GM12878 (cell line): Measurements from ENCODE around the gene UXT. TPM values are rescaled to one million over a fixed set of nuclear protein-coding genes. Genes with fewer than 3 reads are reported as not detected.

ENCODE experiments used
- ATAC-seq: fragments of 200-7000 bp; cut with Tn5 transposase; 3 replicates; pipeline ENCODE4 v1.9.1; 2020; ENCODE audit warnings: mild to moderate bottlenecking, moderate library complexity
- BruUV-seq: library from RNA; stranded (reverse); fragments of 400-500 nt; replicated peaks from 2 replicates; lab custom pipeline; 2021; lab: Mats Ljungman, UMichigan
- CTCF ChIA-PET: fragments of 300-600 bp; sonication (Branson Sonifier 250); formaldehyde crosslinking; extraction: SDS; loops from one replicate; lab custom pipeline; 2021; ENCODE audit warnings: inconsistent platforms; lab: Yijun Ruan, JAX
- POLR2A ChIA-PET: fragments of 350-600 bp; formaldehyde crosslinking; extraction: SDS; loops from one replicate; lab custom pipeline; 2021; ENCODE audit warnings: inconsistent platforms; lab: Charles Lee
- RAD21 ChIA-PET: fragments of 300-600 bp; sonication (Branson Sonifier 250); formaldehyde crosslinking; loops from one replicate; lab custom pipeline; 2023; ENCODE audit warnings: antibody characterized with exemption; ENCODE audit not compliant: unreplicated experiment; lab: Charles Lee
- SMC1A ChIA-PET: fragments of 300-600 bp; sonication (Branson Sonifier 250); formaldehyde crosslinking; loops from one replicate; lab custom pipeline; 2023; ENCODE audit not compliant: unreplicated experiment, uncharacterized antibody; lab: Charles Lee
- DNase-seq: peaks from one replicate; pipeline ENCODE4 v3.0.0-alpha.2; 2011; ENCODE audit warnings: low read depth, low spot score
- FAIRE-seq: peaks from 3 replicates; lab custom pipeline; 2011; peaks lifted over from hg19 to GRCh38; lab: Jason Lieb, UNC
- H2AFZ ChIP-seq: 2 replicates; pipeline ENCODE4 v1.6.0; 2011; ENCODE audit warnings: low read depth, low read length, control low read depth; ENCODE audit not compliant: control insufficient read depth
- H3K27ac ChIP-seq: 2 replicates; pipeline ENCODE4 v1.5.1; 2011; ENCODE audit warnings: control low read depth; ENCODE audit not compliant: control insufficient read depth, insufficient read depth
- H3K27me3 ChIP-seq, 2 experiments: replicated peaks in 1 of 2; 2 replicates each; pipeline versions ENCODE4 v1.6.0 to v1.6.1; 2011; ENCODE audit warnings: low read length in 1 of 2; ENCODE audit not compliant: control insufficient read depth in 2 of 2, insufficient read depth in 2 of 2
- H3K36me3 ChIP-seq, 2 experiments: 2 replicates each; pipeline ENCODE4 v1.5.1; 2011; ENCODE audit warnings: low read length in 1 of 2; ENCODE audit not compliant: control insufficient read depth in 2 of 2, insufficient read depth in 2 of 2
- H3K4me1 ChIP-seq: 2 replicates; pipeline ENCODE4 v1.6.1; 2011; ENCODE audit warnings: mild to moderate bottlenecking, low read length, moderate library complexity, mixed read lengths; ENCODE audit not compliant: control insufficient read depth, insufficient read depth
- H3K4me2 ChIP-seq: 2 replicates; pipeline ENCODE4 v1.6.0; 2011; ENCODE audit warnings: control low read depth; ENCODE audit not compliant: control insufficient read depth, insufficient read depth
- H3K4me3 ChIP-seq: fragments of 200-600 bp; sonication (generic); 2 replicates; pipeline ENCODE4 v1.5.1; 2016
- H3K79me2 ChIP-seq: 2 replicates; pipeline ENCODE4 v1.6.0; 2011; ENCODE audit warnings: low read length; ENCODE audit not compliant: control insufficient read depth, insufficient read depth
- H3K9ac ChIP-seq: 2 replicates; pipeline ENCODE4 v1.8.0; 2011; ENCODE audit warnings: low read length, control low read depth, mixed read lengths; ENCODE audit not compliant: control insufficient read depth, insufficient read depth
- H3K9me3 ChIP-seq: replicated peaks from 3 replicates; pipeline ENCODE4 v1.5.1; 2011; ENCODE audit warnings: mild to moderate bottlenecking, low read length; ENCODE audit not compliant: control insufficient read depth, insufficient read depth
- H4K20me1 ChIP-seq: 2 replicates; pipeline ENCODE4 v1.6.0; 2011; ENCODE audit not compliant: control insufficient read depth, insufficient read depth
- CBFB ChIP-seq: IDR thresholded peaks from 2 replicates; pipeline ENCODE4 v1.6.1; 2016; ENCODE audit warnings: antibody characterized with exemption, low read depth
- ETV6 ChIP-seq, 2 experiments: fragments of 450-650 bp in 1 of 2; IDR thresholded peaks in 1 of 2; conservative IDR thresholded peaks in 1 of 2; 2 replicates each; pipeline ENCODE4 v1.6.1; 2014; ENCODE audit warnings: antibody characterized with exemption in 1 of 2, borderline replicate concordance in 1 of 2, low read depth in 1 of 2, mild to moderate bottlenecking in 1 of 2, moderate library complexity in 1 of 2
- IRF4 ChIP-seq: IDR thresholded peaks from 2 replicates; pipeline ENCODE4 v1.6.1; 2011; ENCODE audit warnings: low read depth, low read length
- KAT2A ChIP-seq: conservative IDR thresholded peaks from 2 replicates; pipeline ENCODE4 v1.6.1; 2011; ENCODE audit warnings: low read depth, low read length; ENCODE audit not compliant: control insufficient read depth
- NKRF ChIP-seq: fragments of 450-650 bp; conservative IDR thresholded peaks from 2 replicates; pipeline ENCODE4 v1.6.1; 2017; ENCODE audit warnings: mild to moderate bottlenecking, moderate library complexity
- RELB ChIP-seq: fragments of 450-650 bp; IDR thresholded peaks from 2 replicates; pipeline ENCODE4 v1.6.1; 2017; ENCODE audit warnings: low read depth, mild to moderate bottlenecking, moderate library complexity
- REST ChIP-seq: IDR thresholded peaks from 2 replicates; pipeline ENCODE4 v1.6.1; 2012; ENCODE audit warnings: mild to moderate bottlenecking, low read depth, low read length
- SMAD5 ChIP-seq: IDR thresholded peaks from 2 replicates; pipeline ENCODE4 v1.6.1; 2016; ENCODE audit warnings: antibody characterized with exemption, low read depth
- SPI1 ChIP-seq: IDR thresholded peaks from 2 replicates; pipeline ENCODE4 v1.6.1; 2011; ENCODE audit warnings: low read depth, mild to moderate bottlenecking, low read length, moderate library complexity, borderline replicate concordance; ENCODE audit not compliant: insufficient read depth
- SUZ12 ChIP-seq: fragments of 200-600 bp; sonication (generic); IDR thresholded peaks from one replicate; pipeline ENCODE4 v1.6.1; 2018; ENCODE audit warnings: antibody characterized with exemption, mild to moderate bottlenecking; ENCODE audit not compliant: unreplicated experiment
- WGBS: methylation state at CpG from one replicate; pipeline ENCODE4 v1.1.6; 2016; ENCODE audit warnings: low lambda C conversion rate; ENCODE audit not compliant: insufficient replicate concordance, insufficient coverage; ENCODE audit errors: missing lambda C conversion rate; 5-methylcytosine and 5-hydroxymethylcytosine counted together
- in situ Hi-C: fragments of 300-500 bp; cut with MboI; formaldehyde crosslinking; loops from 9 replicates; pipeline ENCODE4 v1.14.3; 2018; ENCODE audit warnings: mixed read lengths
- intact Hi-C: fragments of 100-400 bp; cut with micrococcal nuclease; formaldehyde crosslinking; loops from one replicate; pipeline ENCODE4 v1.14.2; 2022; ENCODE audit not compliant: unreplicated experiment
- polyA plus RNA-seq, 11 experiments: library from polyadenylated mRNA; depleted of rRNA in 4 of 11; unstranded in 6 of 11; stranded (reverse) in 5 of 11; fragments of >200 nt; fragmentation: Nextera tagmentation in 4 of 11; fragmentation: Illumina TruSeq in 1 of 11; extraction: Ambion mirVana in 4 of 11; extraction: Trizol in 1 of 11; gene quantifications; 1 replicate in 1 of 11; 2 replicates in 10 of 11; pipeline versions ENCODE4 v1.2.1 to v1.2.3, GENCODE V29; 2011 to 2016; ENCODE audit warnings: inconsistent platforms in 2 of 11, missing spikeins in 2 of 11, low read depth in 1 of 11
- total RNA-seq, 4 experiments: library from RNA; depleted of rRNA in 3 of 4; stranded (reverse); fragments of >200 nt in 3 of 4; fragmentation: Illumina TruSeq in 1 of 4; extraction: Trizol in 1 of 4; gene quantifications; 2 replicates each; pipeline versions ENCODE4 v1.2.1 to v1.2.3, GENCODE V29; 2013 to 2021
- TF ChIP-seq, protein P1 (sequence below): fragments of 450-650 bp; IDR thresholded peaks from 2 replicates; pipeline ENCODE4 v1.6.1; 2014; ENCODE audit warnings: mild to moderate bottlenecking
- TF ChIP-seq, protein P2 (sequence below): fragments of 450-650 bp; formaldehyde crosslinking; IDR thresholded peaks from 2 replicates; pipeline ENCODE4 v1.5.0; 2022; ENCODE audit warnings: mild to moderate bottlenecking, missing genetic modification characterization

The UXT gene
- total and polyA plus RNA-seq, 10 of the 15 experiments (the other 5 are each of a cell fraction or from before 2014, with no cell fraction given): 105 to 245 (median 206) TPM

- H3K36me3 ChIP-seq: no peaks in the 10 kb centered on the region
- ChIA-PET SMC1A (no interaction called here), RAD21 (interaction anchor here (1.4 kb wide), 1 partner anchor 14 kb away, joined by 3 read pairs; the partner anchor contains the start of gene ELK1), POLR2A (no interaction called here), CTCF (no interaction called here)
- H3K4me1 ChIP-seq: no peaks in the 10 kb centered on the region
- FAIRE-seq (no peak), DNase-seq (no peak), ATAC-seq (no peak)
- no peaks in the 10 kb centered on the region for H3K27me3 ChIP-seq
- in situ Hi-C loops (no loop called here), intact Hi-C loops (no loop called here)
- BruUV-seq: no TSS peak
- H3K4me2 ChIP-seq: no peak overlapping the region
- no peaks in the 10 kb centered on the region for H4K20me1 ChIP-seq
- 65% methylated on average over 5 of the region's 5 CpGs for WGBS
- no peaks in the 10 kb centered on the region for H3K79me2 ChIP-seq
- no peak overlapping the region for H3K4me3 ChIP-seq
- no peak overlapping the region for H3K27ac ChIP-seq
- H3K9ac ChIP-seq: no peak overlapping the region
- no peak overlapping the region for H2AFZ ChIP-seq
- no peaks in the 10 kb centered on the region for H3K9me3 ChIP-seq
- no peak for TF ChIP-seq CBFB
- TF ChIP-seq IRF4: no peak
- no peak for TF ChIP-seq RELB
- TF ChIP-seq SUZ12: no peak
- no peak for TF ChIP-seq NKRF
- TF ChIP-seq REST: no peak
- TF ChIP-seq, protein P1, sequence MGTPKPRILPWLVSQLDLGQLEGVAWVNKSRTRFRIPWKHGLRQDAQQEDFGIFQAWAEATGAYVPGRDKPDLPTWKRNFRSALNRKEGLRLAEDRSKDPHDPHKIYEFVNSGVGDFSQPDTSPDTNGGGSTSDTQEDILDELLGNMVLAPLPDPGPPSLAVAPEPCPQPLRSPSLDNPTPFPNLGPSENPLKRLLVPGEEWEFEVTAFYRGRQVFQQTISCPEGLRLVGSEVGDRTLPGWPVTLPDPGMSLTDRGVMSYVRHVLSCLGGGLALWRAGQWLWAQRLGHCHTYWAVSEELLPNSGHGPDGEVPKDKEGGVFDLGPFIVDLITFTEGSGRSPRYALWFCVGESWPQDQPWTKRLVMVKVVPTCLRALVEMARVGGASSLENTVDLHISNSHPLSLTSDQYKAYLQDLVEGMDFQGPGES: no peak
- TF ChIP-seq KAT2A: no peak
- TF ChIP-seq, protein P2, sequence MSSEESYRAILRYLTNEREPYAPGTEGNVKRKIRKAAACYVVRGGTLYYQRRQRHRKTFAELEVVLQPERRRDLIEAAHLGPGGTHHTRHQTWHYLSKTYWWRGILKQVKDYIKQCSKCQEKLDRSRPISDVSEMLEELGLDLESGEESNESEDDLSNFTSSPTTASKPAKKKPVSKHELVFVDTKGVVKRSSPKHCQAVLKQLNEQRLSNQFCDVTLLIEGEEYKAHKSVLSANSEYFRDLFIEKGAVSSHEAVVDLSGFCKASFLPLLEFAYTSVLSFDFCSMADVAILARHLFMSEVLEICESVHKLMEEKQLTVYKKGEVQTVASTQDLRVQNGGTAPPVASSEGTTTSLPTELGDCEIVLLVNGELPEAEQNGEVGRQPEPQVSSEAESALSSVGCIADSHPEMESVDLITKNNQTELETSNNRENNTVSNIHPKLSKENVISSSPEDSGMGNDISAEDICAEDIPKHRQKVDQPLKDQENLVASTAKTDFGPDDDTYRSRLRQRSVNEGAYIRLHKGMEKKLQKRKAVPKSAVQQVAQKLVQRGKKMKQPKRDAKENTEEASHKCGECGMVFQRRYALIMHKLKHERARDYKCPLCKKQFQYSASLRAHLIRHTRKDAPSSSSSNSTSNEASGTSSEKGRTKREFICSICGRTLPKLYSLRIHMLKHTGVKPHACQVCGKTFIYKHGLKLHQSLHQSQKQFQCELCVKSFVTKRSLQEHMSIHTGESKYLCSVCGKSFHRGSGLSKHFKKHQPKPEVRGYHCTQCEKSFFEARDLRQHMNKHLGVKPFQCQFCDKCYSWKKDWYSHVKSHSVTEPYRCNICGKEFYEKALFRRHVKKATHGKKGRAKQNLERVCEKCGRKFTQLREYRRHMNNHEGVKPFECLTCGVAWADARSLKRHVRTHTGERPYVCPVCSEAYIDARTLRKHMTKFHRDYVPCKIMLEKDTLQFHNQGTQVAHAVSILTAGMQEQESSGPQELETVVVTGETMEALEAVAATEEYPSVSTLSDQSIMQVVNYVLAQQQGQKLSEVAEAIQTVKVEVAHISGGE: no peak
- TF ChIP-seq SPI1: no peak
- no peak for TF ChIP-seq SMAD5
- TF ChIP-seq ETV6 (conservative IDR thresholded peaks at IDR 0.05 in 1 of 2, IDR thresholded peaks at IDR 0.05 in 1 of 2; ENCODE audit: borderline replicate concordance in 1 of 2, low read depth in 1 of 2): no peak
These were observed 5.8 kb upstream of the UXT start for GRCh38 chrX:47664737-47665136.
